GM21576 (cell line): ENCODE results near the gene SORCS2.

Source experiments
- ATAC-seq: cut with Tn5 transposase; IDR thresholded peaks from one replicate; pipeline ENCODE4 v1.9.1; 2021; ENCODE audit warnings: mild to moderate bottlenecking, moderate library complexity; ENCODE audit not compliant: unreplicated experiment

SORCS2 gene

DNA sequence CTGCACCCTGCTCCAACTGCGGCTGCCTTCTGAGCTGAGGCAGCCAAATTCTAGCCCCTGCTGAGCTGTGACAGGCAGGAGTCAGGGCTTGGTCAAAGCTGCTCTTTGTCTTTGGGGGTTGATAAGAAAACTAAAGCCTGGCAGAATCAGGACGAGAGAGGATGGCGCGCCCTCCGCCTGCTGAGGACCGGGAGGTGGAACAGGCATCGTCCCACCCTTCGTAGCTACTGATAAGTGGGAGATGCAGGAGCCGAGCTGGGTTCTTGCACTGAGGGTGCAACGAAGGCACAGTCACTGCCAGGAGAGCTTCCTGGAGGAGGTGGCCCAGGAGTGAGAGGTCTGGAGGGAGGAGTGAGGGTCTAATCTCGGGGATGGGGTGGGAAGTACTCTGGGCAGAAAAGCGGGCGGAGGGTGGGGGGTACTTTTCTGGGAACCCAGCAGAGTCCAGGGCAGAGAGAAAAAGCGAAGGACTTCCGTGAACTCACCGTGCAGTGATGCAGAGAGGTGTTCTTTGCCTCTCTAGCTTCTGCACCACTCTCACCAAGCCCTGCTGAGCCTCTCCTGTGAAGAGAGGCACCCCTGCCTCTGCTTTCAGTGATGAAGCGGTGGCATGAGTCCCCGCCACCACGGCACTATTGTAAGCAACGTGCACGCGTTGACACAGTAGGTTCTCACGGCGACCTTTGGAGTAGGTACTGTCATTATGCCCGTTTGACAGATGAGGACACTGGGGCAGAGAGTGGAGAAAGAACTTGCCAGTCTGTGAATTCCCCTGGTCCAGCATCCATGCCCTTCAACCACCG lies 107.8 kb downstream of the SORCS2 start:
- no peak for ATAC-seq

DNA sequence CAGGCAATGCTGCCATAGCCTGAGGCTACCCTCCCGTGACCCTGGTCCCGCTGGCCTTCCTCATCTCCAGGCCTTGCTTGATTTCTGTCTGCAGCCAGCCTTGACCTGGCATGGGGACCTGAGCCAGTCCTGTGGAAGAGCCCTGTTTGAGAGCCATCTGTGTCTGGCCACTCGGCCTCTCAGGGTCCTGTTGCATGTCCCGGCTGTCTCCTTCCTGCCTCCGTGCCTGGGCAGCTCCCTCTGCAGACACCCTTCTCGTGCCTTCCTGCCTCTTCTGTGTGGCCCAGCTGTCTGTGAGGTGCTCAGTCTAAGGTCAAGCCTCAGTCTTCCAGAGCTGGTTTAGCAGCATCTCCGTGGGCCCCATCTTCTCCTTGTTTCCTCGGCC lies 108.4 kb downstream of the SORCS2 start:
- no peak for ATAC-seq

DNA sequence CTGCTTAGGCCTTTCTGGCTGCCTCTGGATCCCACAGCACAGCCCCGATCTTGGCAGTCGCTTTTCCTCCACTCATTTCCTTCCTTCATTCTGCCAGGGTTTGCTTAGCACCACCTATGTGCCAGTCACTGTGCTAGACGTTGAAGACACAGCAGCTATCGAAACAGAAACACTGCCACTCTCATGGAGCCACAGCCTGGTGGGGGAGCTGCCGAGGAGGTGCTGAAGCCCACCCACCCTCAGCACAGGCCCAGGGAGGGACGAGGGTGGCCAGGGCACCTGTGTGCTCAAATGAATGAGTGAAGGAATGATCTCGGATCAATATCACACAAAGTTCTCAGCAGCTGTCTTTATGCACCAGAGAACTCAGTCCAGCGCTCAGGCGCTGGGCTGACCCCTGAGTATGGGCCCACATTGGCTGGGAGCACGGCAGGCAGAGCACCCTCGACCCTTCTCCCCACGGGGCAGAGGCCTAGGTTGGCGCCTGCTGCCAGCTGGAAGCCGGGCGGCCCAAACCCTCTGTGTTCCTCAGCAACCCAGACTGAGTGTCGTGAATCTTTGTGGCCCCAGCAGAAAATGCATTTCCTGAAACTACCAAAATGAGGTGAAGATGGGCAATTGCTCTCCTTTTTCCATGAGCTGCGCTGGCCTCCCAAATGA lies 108.9 kb downstream of the SORCS2 start:
- ATAC-seq = no peak

DNA sequence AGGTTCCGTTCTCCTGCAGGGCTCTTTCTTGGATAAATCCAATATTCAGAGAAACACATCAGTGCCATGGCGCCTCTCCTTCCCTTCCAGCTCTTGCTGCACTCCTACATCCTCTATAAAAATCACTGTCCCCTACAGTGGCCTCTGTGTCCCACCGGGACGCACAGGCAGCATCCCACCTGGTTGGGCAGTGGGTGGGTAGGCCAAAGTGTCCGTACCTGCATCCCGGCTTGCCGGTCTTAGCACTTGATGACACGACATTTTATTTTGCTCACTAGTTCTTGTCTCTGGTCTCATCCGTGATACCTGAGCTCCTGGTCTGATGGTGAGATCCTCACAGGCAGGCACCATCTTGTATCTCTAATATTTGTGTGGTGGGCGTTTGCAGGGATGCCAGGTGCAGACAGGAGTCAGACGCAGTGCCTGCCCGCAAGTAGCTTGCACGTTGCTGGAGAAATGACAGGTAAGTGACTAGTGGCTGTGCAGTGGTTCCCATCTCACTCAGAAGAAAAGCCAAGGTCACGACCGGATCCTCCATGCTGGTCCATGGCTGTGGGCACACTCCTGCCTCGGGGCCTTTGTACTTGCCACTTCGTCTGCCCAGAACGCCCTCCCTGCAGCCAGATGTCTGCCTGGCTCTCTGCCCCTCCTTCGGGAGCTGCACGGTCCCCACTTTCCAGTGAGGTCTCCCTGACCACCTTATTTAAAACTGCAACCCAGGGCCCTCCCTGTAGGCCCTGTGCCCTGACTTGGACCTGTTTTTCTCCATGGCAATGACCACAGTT lies 109.7 kb downstream of the SORCS2 start:
- no peak for ATAC-seq

DNA sequence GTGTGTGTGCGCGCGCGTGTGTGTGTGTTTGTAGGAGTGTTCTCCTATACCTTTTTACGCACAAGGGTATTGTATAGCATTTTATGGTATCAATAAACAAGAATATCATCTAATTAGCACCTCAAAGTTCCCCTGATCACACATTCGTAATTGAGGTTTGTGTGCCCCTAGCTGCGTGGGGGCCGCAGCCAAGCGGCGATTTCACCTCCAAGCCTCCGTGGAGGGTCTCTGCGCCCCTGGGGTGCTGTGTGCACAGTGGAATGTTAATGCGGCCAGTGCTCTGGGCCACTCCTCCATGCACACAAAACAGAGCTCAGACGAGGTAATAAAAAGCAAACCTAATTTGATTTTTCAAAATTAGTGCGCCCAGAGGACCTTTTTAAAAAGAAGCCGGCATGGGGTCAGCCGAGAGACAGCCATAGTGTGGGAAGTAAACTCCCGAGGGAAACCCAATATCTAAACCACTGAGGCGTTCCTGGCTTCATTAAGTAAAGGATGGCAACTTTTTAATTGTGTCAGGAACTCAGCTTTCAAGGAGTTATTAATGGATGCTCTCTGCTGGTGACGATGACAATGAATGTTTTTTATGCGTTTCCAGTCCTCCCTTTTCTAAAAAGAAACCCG lies 110.6 kb downstream of the SORCS2 start:
- ATAC-seq = no peak

DNA sequence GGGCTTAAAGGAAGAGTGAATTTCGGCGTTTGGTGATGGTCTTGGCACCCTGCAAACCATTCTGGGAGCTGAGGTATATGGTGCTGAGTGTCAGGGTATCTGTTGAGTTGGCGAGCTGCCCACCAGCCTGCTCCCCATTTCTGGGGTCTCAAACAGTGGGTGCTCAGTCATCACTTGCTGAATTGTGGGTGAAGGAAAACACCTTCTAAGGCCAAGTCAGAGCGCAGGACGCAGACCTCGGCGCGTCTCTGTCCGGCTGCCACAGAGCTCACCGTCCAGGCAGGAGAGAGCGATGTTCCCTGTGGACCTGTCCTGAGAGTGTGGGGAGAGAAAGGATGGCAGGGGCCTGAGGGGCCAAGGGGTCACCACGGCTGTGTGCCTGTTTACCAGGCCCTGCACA lies 111.2 kb downstream of the SORCS2 start:
- ATAC-seq = no peak

- ATAC-seq = no peak
These were observed 112.1 kb downstream of the SORCS2 start for GRCh38 chr4:7304436-7304835.

GRCh38 chr4:7306021-7306965 lies 114.0 kb downstream of the SORCS2 start:
- ATAC-seq = no peak

DNA sequence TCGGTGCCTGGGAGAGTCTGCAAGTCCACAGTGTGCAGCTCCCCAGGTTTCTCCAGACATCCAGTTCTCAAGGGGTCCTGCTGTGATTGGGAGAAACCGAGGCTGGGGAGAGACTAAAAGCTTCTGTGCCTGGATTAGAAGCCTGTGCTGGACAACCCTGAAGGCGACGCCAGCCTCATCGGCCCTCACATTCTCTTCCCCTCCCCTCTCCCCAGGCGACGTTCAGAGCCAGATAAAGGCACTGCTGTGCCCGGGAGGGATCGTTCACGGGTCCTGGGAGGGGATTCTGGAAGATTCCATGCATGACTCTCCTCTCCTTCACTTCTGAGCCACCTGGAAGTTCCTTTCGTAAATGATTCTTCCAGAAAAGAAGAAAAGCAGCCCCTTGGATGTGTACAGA lies 114.6 kb downstream of the SORCS2 start:
- ATAC-seq = no peak

GRCh38 chr4:7307394-7308099 lies 115.2 kb downstream of the SORCS2 start:
- ATAC-seq = no peak

- no peak for ATAC-seq
These were observed 116.8 kb downstream of the SORCS2 start for GRCh38 chr4:7309181-7309580.

DNA sequence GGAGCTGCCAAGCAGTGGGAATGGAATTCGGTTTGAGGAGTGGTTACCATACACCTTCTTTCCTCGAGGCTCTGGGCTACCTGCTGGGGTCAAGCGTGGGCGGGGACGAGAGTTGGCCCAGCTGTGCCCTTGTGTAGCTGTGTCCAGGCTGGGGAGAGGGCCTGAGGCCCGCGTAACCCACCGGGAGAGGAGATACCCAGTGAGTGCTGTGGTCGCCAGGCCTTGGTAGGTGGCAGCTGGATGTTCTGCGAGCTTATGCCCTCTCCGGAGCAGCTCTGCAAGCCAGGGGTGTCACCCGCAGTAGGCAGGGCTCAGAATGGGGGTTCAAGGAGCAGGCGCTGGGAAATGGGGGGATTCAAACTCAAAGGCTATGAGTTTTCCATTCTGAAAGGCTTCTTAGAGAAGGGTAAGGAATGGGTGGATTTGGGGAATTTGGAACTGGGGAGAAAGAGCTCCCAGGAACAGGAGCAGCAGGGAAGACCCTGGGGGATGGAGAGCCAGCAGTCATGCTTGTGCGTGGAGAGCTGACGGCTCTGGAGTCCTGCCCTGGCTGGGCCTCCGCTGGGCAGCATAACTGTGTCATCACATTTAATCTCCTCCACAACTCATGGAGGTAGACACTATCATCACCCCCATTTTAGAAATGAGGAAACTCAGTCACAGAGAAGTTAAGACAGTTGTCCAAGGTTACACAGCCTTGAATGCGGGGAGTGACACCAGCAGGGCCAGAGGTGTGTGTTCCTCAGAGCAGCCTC lies 117.5 kb downstream of the SORCS2 start:
- ATAC-seq = no peak

DNA sequence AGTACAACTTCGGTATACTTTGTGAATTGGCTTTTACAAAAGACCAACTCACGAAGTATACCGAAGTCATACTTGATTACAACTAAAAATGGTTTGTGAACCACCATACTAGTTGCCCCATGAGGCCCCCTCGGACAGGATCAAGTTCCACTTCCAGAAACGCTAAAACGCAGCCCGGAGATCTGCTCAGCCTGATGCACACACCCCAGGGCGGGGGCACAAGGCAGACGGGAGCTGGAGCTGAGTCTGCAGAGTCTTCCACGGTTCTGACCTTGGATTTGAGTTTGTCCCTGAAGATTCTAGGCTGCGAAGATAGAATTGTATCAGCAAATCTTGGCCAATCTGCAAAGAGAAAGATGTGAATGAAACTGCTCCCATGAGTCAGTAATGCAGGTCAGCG lies 118.1 kb downstream of the SORCS2 start:
- no peak for ATAC-seq

DNA sequence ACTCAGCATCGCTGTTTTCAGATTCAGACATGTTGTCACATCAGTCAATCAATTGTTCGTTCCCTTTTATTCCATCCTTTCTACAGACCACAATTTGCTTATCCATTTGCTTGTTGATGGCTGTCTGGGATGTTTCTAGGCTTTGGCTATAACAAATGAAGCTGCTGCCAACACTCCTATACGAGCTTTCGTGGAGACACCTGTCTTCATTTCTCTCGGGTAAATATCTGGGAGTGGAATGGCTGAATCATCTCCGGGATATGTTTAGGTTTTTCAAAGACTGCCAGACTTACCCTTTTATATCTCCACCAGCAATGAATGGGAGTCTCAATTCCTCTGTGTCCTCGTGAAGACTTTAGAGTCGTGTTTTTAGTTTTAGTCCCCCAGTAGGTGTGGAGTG lies 118.9 kb downstream of the SORCS2 start:
- ATAC-seq = no peak

DNA sequence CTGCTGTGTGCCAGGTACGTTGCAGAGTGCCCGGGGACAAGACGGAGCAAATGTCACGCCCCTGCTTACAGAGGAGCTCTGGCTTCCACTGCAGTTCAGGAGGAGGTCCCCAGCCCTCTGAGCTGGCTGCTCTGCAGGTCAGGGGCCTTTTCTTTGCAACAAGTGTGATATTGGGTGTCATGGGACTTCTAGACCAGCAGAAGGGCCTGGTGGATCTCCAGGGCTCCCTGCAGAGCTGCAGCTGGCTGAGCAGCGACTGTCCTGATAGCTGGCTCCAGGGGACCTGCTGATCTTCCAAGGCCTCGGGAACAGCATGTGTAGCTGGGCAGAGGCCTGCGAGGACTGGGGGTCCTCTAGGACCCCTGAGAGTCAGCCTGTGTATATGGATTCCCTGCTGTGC lies 120.4 kb downstream of the SORCS2 start:
- ATAC-seq = no peak

DNA sequence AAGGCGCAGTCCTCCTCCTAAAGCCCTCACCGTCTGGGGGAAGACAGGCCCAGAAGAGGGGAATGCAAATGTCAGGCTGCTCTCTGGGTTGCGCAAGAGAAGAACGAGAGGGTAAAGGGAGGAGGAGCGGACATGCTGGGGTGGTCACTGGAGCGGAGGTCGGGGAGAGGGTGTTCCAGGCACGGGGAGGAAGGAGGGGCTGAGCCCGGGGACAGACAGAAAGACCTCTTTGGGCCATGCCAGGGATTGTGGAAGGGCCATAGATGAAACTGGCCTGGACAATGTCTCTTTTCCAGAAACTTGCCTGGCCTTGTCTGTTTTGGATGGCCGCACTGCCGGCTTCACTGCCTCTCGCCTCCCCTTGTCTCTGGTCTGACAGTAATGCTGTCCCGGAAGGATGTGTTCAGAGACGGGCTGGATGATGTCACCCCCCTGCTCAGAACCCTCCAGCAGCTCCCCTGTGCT lies 121.0 kb downstream of the SORCS2 start:
- no peak for ATAC-seq

- ATAC-seq = no peak
These were observed 121.7 kb downstream of the SORCS2 start for GRCh38 chr4:7313991-7314390.

- no peak for ATAC-seq
These were observed 122.9 kb downstream of the SORCS2 start for GRCh38 chr4:7315286-7315685.

- ATAC-seq = no peak
These were observed 123.6 kb downstream of the SORCS2 start for GRCh38 chr4:7315935-7316334.
